DND-41 (cell line): ENCODE data around the gene MLH1.

Experiments used
- ATAC-seq: fragments of 200-7000 bp; cut with Tn5 transposase; 3 replicates; pipeline ENCODE4 v1.9.1; 2021; ENCODE audit warnings: low read depth; ENCODE audit not compliant: insufficient read depth
- DNase-seq: peaks from one replicate; pipeline ENCODE4 v3.0.0-alpha.2; 2020
- H2AFZ ChIP-seq: 2 replicates; pipeline ENCODE4 v1.6.0; 2012; ENCODE audit warnings: low read depth, low read length
- H3K27ac ChIP-seq: 2 replicates; pipeline ENCODE4 v1.5.1; 2012; ENCODE audit warnings: low read length, inconsistent platforms
- H3K27me3 ChIP-seq: fragments of 200-600 bp; sonication (generic); 2 replicates; pipeline ENCODE4 v1.6.0; 2012; ENCODE audit warnings: low read length, mild to moderate bottlenecking, inconsistent platforms; ENCODE audit not compliant: insufficient read depth, poor library complexity
- H3K36me3 ChIP-seq: 2 replicates; pipeline ENCODE4 v1.5.1; 2012; ENCODE audit warnings: low read length, inconsistent platforms; ENCODE audit not compliant: insufficient read depth
- H3K4me1 ChIP-seq: 2 replicates; pipeline ENCODE4 v1.5.1; 2012; ENCODE audit warnings: mild to moderate bottlenecking, low read length; ENCODE audit not compliant: insufficient read depth
- H3K4me2 ChIP-seq: 2 replicates; pipeline ENCODE4 v1.6.0; 2012; ENCODE audit warnings: mild to moderate bottlenecking, moderate library complexity, low read length, inconsistent platforms; ENCODE audit not compliant: insufficient read depth
- H3K4me3 ChIP-seq, 2 experiments: fragments of 200-600 bp in 1 of 2; shearing (Covaris generic) in 1 of 2; 2 replicates each; pipeline ENCODE4 v1.5.1; 2012 to 2016; ENCODE audit warnings: inconsistent platforms in 2 of 2, low read length in 2 of 2, mild to moderate bottlenecking in 2 of 2, low read depth in 1 of 2, moderate library complexity in 1 of 2
- H3K79me2 ChIP-seq: 2 replicates; pipeline ENCODE4 v1.6.0; 2012; ENCODE audit warnings: low read length, inconsistent platforms; ENCODE audit not compliant: insufficient read depth
- H3K9ac ChIP-seq: 2 replicates; pipeline ENCODE4 v1.6.0; 2012; ENCODE audit warnings: low read depth, mild to moderate bottlenecking, inconsistent platforms, low read length, moderate library complexity
- H3K9me3 ChIP-seq: 2 replicates; pipeline ENCODE4 v1.5.1; 2012; ENCODE audit warnings: low read length, moderate library complexity, mild to moderate bottlenecking, inconsistent platforms; ENCODE audit not compliant: insufficient read depth, severe bottlenecking
- H4K20me1 ChIP-seq: 2 replicates; pipeline ENCODE4 v1.6.0; 2012; ENCODE audit warnings: low read length; ENCODE audit not compliant: insufficient read depth
- CTCF ChIP-seq: IDR thresholded peaks from 2 replicates; pipeline ENCODE4 v1.5.1; 2012; ENCODE audit warnings: borderline replicate concordance, low read length, moderate library complexity, mild to moderate bottlenecking; ENCODE audit not compliant: poor library complexity, severe bottlenecking; ENCODE audit errors: extremely low read depth
- EZH2 ChIP-seq: IDR thresholded peaks from 3 replicates; pipeline ENCODE4 v1.6.1; 2012; ENCODE audit warnings: borderline replicate concordance, low read depth, mild to moderate bottlenecking, moderate library complexity, low read length, inconsistent platforms; ENCODE audit not compliant: severe bottlenecking

Gene MLH1

GRCh38 chr3:37032961-37033360 is 39.6 kb downstream of the MLH1 start:
- Histone ChIP-seq H3K9ac (no peak overlapping the region), H3K79me2 (no peaks in the 10 kb centered on the region), H3K4me1 (no peaks in the 10 kb centered on the region), H2AFZ (no peak overlapping the region), H3K9me3 (peaks cover 15% of the 10 kb centered on the region), H3K4me2 (no peak overlapping the region), H3K27me3 (no peaks in the 10 kb centered on the region), H3K36me3 (peaks cover 95% of the 10 kb centered on the region), H4K20me1 (no peaks in the 10 kb centered on the region), H3K27ac (no peak overlapping the region), H3K4me3 (no peak overlapping the region)
- DNase-seq (no peak), ATAC-seq (no peak)
- TF ChIP-seq CTCF (no peak), EZH2 (no peak)

DNA sequence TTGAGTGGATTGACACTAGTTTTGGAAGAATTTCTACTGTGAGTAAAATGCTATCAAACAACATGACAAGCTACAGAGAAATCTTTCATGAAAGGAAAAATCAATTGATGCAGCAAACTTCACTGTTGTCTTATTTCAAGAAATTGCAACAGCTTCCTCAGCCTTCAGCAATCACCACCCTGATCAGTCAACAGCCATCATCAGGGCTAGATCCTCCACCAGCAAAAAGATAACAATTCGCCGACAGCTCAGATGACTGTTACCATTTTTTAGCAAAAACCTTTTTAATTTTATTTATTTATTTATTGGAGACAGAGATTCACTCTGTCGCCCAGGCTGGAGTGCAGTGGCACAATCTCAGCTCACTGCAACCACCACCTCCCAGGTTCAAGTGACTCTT is 44.0 kb downstream of the MLH1 start:
- Histone ChIP-seq H3K4me2 (no peak overlapping the region), H3K27ac (no peak overlapping the region), H2AFZ (no peak overlapping the region), H3K36me3 (peaks cover 92% of the 10 kb centered on the region), H4K20me1 (no peaks in the 10 kb centered on the region), H3K4me3 (no peak overlapping the region), H3K9me3 (peaks cover 15% of the 10 kb centered on the region), H3K9ac (no peak overlapping the region), H3K79me2 (no peaks in the 10 kb centered on the region; the same call in 1 of the 2 replicates), H3K4me1 (no peaks in the 10 kb centered on the region), H3K27me3 (no peaks in the 10 kb centered on the region)
- DNase-seq (no peak), ATAC-seq (no peak)
- TF ChIP-seq EZH2 (no peak), CTCF (no peak)

- peaks cover 83% of the 10 kb centered on the region for H3K36me3 ChIP-seq
- H4K20me1 ChIP-seq: no peaks in the 10 kb centered on the region
- H3K4me1 ChIP-seq: no peaks in the 10 kb centered on the region
- ATAC-seq (no peak), DNase-seq (no peak)
- TF ChIP-seq EZH2: no peak
- H3K79me2 ChIP-seq: no peaks in the 10 kb centered on the region; the same call in 1 of the 2 replicates
- H3K4me3 ChIP-seq: no peak overlapping the region
- no peaks in the 10 kb centered on the region for H3K27me3 ChIP-seq
- H3K9ac ChIP-seq: no peak overlapping the region
- peaks cover 15% of the 10 kb centered on the region for H3K9me3 ChIP-seq
- H3K4me2 ChIP-seq: no peak overlapping the region
- H2AFZ ChIP-seq: no peak overlapping the region
- H3K27ac ChIP-seq: no peak overlapping the region
These were observed 46.0 kb downstream of the MLH1 start for GRCh38 chr3:37039161-37039846.

- H3K9ac ChIP-seq: no peak overlapping the region
- peaks cover 9% of the 10 kb centered on the region for H3K9me3 ChIP-seq
- no peak overlapping the region for H3K4me3 ChIP-seq
- H3K4me2 ChIP-seq: no peak overlapping the region
- no peaks in the 10 kb centered on the region; the same call in 1 of the 2 replicates for H3K79me2 ChIP-seq
- H3K27ac ChIP-seq: no peak overlapping the region
- H2AFZ ChIP-seq: no peak overlapping the region
- H3K36me3 ChIP-seq: peaks cover 81% of the 10 kb centered on the region
- no peak for ATAC-seq
- no peak for DNase-seq
- TF ChIP-seq EZH2 (no peak), CTCF (no peak)
- H3K27me3 ChIP-seq: no peaks in the 10 kb centered on the region
- no peaks in the 10 kb centered on the region for H3K4me1 ChIP-seq
- no peaks in the 10 kb centered on the region for H4K20me1 ChIP-seq
These were observed 46.9 kb downstream of the MLH1 start for GRCh38 chr3:37040231-37040630.
